Stimulated activated CD8-positive, alpha-beta memory T cell treated with anti-CD3 and anti-CD28 coated beads, Interleukin-12 subunit alpha, Interleukin-12 subunit beta, amount 100 ng/mL, for 24 hours (primary cell): ENCODE measurements around the gene SPAG5.

ENCODE experiments used
- DNase-seq: peaks from one replicate; pipeline ENCODE4 v3.0.0-alpha.2; 2020; ENCODE audit errors: extremely low read depth

SPAG5 gene

GRCh38 chr17:28598799-28599310 is at the start of gene SPAG5:
Gene SPAG5 (minus strand): TSS chr17:28599025. CDS start chr17:28598946, 79 bp downstream.
- peak; percentile 86 for DNase-seq

DNA sequence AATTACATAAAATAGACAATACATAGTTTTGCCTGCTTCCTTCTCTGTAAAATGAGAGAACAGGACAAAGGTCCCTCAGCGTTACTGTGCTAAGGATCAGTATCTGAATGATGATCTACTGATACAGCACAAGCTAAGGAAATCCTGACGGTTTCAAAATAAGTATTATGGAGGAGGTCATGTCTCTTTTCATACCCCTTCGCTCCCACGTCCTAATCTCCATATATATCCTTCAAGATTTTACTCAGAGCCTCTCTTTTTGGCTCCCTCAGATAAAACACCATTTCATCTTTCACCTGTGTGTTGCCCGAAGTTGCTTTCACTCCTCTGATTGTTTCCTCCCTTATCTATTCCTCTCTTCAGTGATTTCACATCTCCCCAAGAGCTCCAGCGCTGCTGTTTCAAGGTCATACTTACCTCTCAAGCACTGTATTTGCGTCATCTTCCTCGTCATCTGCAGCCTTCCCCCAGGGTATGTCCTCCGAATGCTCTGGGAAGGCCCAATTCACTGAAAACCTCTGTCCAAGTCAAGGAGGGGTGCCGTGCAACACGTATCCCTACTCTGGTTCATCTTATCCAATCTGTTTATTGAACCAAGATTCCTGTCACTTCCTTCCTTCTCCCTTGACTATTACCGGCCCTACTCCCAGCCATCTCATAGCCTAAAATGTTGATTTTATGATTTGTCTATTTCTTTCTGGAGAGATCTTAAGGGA is 47.4 kb upstream of the SPAG5 start:
- no peak for DNase-seq

- DNase-seq: no peak
Observed at GRCh38 chr17:28645576-28645939, 46.7 kb upstream of the SPAG5 start.

- peak; percentile 91 for DNase-seq
Observed at GRCh38 chr17:28644787-28645575, 46.2 kb upstream of the SPAG5 start, which contains the start of gene BLTP2. Gene BLTP2 (minus strand): TSS chr17:28645158. CDS start chr17:28645056, 102 bp downstream.

- no peak for DNase-seq
Observed at GRCh38 chr17:28643983-28644786, 45.4 kb upstream of the SPAG5 start.

DNA sequence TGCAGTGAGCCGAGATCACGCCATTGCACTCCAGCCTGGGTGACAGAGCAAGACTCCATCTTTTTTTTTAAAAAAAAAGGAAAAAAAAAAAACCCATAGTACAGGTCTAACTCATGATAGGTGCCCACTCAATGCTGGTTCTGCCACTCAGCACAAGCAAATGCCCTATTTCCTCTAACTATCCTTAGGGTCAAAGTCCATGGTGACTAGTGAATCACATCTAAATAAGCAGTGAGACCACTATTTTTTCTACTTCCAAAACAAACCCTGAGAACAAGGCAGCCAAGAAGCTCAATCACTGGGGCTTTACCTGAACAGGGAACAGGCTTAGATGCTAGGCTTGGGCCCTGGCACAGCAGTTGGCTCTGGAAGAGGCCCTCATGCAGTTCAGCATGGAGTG is 42.8 kb upstream of the SPAG5 start:
- DNase-seq: no peak

DNA sequence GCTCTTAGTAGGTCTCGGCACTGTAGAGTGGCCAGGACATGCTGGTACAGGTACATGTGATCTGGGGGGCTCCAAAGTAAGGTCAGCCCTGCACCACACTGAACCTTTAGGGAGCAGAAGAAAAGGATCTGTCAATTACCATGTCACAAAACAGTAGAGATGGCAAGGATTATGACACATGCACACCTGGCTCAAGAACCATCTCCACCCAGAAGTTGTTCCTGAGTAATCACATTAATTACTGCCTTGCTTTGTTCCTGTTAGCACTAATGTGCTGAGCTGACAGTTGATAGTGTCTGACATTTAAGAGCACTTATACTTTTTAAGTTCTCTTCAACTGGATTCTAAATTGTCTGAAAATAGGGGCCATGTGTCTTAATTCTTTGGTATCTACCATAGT is 36.7 kb upstream of the SPAG5 start:
- no peak for DNase-seq

DNA sequence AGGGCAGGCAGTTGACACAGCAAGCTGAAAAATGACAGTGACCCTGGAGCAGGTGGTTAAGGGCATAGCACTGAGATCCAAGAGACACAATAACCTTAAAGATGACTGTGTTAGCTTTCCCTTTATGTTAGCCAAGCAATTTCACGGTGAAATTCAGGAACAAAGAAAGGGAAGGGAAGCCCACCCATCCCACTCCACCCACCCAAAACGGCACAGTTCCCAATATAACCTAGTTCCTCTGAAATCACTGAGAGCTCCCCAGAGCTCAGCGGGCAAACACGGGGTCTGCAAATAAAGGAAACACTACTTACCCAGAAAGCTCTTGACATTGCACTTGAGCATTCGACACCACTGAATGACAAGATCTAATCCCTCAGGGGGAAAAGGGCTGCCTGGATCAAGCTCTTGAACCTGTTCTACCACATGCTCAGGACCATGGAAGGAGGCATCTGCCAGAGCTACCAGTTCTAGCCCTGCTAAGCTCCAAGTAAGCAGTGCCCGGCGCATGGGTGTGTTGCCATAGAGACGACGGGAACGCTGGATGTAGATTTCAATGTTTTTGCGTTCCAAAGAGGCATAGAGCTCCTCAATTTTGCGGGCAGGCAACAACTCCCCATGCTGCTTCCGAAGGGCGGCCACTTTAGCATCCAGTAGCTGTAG is 35.5 kb upstream of the SPAG5 start:
- DNase-seq: no peak

- DNase-seq: no peak
Observed at GRCh38 chr17:28626818-28627217, 28.0 kb upstream of the SPAG5 start.

- DNase-seq: no peak
Observed at GRCh38 chr17:28624148-28624547, 25.3 kb upstream of the SPAG5 start.

GRCh38 chr17:28623696-28624095 is 24.9 kb upstream of the SPAG5 start:
- DNase-seq: no peak

GRCh38 chr17:28622186-28622585 is 23.4 kb upstream of the SPAG5 start:
- DNase-seq: no peak

DNA sequence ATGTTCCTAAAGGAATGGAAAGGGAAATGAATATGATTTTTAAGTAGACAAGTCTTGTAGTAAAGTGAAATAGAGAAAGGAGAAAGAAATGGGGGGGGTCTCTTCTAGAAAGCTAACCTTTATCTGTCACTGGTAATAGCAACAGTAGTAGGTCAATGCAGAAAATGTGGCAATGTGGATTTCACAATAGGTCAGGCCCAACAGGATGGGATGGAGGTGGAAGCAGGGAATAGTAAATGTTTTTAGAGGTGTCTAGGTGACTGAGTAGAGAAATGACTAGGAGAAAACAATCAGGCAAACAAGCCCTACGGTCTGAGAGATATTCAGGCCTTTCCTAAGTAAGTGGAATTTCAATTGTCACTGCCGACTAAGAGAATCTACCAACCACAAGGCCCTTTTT is 21.2 kb upstream of the SPAG5 start:
- no peak for DNase-seq

GRCh38 chr17:28618464-28618863 is 19.6 kb upstream of the SPAG5 start:
- DNase-seq: no peak

- no peak for DNase-seq
Observed at GRCh38 chr17:28616281-28616680, 17.5 kb upstream of the SPAG5 start.

GRCh38 chr17:28615260-28615940 is 16.6 kb upstream of the SPAG5 start:
- no peak for DNase-seq

DNA sequence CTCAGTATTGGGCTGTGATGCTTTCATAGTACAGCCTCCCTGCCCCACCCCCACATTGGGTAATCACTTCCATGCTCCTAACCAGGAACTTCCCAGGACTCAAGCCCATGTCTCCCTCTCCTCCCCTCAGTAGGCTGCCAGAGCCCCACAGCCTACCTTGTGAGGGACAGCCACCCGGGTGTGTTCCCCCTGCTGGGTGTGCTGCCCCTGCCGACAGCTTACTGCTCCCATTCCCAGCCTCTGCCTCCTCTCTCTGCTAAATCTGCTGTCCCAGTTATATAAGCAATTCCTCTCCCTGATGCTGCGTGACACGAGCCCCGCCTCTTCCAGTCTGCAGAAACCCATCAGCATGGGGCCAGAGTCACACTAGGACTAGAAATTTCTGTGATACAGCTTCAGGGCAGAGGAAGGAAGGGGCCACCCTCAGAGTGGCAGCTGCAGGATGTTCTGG is 15.1 kb upstream of the SPAG5 start, which contains the start of gene RSKR:
RSKR (minus strand) TSS at position 255 of the 451 bp plus-strand sequence; CDS start at position 231, 24 bp downstream.
- DNase-seq: no peak

GRCh38 chr17:28612936-28613872 is 14.4 kb upstream of the SPAG5 start:
- no peak for DNase-seq

GRCh38 chr17:28612531-28612930 is 13.7 kb upstream of the SPAG5 start:
- DNase-seq: no peak

DNA sequence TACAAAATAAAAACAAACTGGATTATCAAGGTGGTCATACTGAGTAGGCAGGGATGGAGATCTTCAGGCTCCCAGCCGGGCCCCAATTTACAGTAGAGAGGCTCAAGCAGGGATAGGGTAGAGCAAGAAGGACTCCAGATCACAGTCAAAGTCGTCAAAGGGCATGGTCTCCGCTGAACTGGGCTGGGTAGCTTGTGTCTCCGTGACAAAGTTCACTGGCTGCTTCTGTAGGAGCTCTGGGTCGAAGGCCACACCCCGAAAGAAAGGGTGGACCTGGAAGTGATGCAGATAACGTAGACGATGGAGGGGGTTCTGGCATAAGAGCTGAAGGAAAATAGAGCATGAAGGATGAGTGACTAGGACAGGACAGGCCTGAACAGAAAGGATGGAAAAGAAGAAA is 11.6 kb upstream of the SPAG5 start:
- no peak for DNase-seq
